LHCN-M2 (cell line): ENCODE measurements around the gene PTPRN2. TPM values are rescaled to one million over a fixed set of nuclear protein-coding genes. Genes with fewer than 3 reads are reported as not detected.
A peak's percentile ranks its signal among the peaks of the same experiment; 100 is the strongest.
"Not testable (repeated sequence)": the region's sequence is repeated elsewhere in the genome, so short reads cannot be mapped to it uniquely, and the experiment has no call there.

ENCODE experiments used
- DNase-seq: peaks from one replicate; pipeline ENCODE4 v3.0.0-alpha.2; 2012; ENCODE audit warnings: low read depth
- total RNA-seq: library from RNA; depleted of rRNA; stranded (reverse); fragments of >200 nt; gene quantifications from 2 replicates; pipeline ENCODE4 v1.2.3, GENCODE V29; 2014

Gene PTPRN2
- total RNA-seq, 1 experiment from 2014 or later: 0.11 TPM

DNA sequence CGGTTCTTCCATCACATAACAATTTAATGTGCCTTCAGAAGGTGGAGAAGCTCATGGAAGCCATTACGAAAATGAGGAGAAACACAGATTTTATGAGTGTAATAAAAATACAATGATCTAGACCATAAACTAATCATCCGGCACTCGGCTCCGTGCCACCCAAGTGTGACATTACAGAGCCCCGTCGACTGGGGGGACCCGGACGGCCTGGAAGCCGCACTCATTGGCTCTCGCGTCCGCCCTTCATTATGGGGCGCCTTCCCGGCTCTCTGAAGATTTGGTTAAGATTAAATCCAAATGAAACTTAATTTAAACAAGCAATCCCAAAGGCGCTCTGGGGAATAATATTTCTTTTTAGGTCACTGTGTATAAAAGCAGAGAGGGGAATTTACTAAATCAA lies 1008.2 kb downstream of the PTPRN2 start:
- no peak for DNase-seq

DNA sequence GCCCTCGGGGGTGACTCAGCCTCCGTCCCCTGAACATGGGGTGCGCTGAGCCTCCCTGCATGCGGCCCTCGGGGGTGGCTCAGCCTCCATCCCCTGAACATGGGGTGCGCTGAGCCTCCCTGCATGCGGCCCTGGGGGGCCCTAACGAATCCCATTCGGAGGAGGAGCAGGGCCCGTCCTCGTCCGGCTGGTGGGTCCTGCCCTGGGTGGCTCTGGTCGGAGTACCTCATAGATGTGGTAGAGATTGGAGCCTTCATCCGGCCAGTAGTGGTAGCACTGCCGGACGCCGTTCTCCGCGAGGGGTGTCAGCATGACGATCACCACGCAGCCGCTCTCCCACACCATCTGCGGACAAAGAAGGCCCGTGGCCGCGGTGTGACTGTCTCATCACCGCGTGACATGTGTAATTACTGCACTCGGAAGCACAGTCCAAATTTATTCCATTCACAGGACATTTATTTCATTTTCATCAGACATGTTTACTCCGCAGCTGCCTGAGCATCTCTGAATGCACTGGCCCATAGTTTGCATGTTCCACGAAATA lies 1009.8 kb downstream of the PTPRN2 start:
- no peak for DNase-seq

DNA sequence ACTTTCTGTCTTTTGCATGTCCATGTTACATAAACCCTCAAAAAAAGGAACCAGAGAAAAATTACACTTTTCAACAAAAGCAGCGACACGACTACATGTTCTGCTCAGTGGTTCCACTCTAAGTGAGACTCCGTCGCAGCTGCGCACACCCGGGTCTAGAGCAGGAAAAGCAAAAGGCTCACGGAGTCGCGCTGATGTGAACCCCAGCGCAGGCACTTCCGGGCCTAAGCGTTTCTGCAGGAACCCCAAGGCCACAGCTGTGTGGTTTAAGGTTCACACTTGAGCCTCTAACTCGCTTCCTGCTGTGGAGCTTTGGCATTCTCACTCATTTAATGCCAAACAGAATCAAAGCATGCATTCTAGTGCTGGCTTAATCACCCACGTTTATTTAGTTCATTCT lies 1010.6 kb downstream of the PTPRN2 start:
- DNase-seq: no peak

DNA sequence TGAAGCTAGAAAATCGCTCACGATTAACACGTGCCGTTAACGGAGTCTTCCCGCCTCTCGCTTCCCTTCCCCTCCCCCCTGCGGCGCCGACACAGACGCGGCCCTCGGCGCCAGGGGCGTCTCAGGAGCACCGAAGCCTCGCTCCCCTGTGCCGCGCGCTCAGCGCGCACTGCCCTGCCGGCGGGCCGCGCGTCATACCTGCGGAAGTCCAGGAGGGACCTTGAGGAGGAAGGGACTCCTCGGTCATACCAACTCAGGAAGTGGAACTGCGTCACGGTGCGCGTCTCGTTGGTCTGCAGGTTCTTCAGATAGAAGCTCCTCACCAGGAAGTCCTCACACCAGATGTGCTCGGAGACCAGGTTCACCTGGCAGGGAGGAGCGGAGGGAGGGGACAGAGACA lies 1011.2 kb downstream of the PTPRN2 start:
- no peak for DNase-seq

DNA sequence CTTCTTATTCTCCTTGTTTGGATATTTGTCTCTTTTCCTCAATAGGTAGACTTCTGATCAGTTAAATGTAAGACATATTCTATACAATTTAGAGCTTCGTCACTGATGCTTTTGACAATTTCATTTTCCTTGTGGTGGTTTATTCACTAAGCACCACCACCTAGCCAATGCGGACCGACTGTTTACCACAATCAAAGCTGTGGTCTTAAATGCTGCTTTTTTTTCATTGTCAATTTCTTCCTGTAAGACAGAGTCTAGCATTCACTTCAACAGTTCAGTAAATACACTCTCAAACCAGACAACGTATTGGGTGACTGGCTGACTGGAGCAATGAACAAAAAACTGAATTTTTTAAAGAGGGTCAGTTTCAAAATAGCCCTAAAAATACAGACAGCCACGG lies 1011.8 kb downstream of the PTPRN2 start:
- DNase-seq: no peak

DNA sequence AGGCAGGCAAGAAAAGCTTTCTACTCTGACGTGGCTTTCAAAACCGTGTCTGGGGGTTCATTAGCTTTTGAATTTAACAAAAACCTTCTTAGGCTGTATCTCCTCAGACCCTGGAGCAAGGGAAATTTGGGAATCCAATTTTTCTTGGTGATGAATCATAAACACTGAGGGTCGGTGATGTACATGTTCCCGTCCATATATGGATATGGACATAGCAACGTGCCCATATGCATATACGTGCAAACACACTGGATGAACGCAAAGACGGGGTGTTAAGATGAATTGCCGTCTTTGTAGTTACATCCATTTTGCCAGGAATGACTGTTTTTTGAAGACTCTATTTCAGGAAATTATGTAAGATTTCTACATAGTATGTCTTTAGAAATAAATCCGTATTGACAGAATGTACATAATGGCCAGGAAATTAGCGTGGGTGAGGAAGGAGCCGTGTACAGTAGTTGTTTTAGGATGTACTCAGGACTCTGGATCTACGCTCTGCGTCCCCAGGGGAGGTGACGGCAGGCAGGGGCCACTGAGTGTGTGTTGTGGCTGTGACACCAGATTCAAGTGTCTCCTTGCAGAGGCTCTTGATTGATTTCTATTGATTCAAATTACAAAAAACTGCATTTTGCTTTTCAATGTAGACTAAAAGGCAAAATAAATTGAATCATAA lies 1012.6 kb downstream of the PTPRN2 start:
- DNase-seq: no peak

DNA sequence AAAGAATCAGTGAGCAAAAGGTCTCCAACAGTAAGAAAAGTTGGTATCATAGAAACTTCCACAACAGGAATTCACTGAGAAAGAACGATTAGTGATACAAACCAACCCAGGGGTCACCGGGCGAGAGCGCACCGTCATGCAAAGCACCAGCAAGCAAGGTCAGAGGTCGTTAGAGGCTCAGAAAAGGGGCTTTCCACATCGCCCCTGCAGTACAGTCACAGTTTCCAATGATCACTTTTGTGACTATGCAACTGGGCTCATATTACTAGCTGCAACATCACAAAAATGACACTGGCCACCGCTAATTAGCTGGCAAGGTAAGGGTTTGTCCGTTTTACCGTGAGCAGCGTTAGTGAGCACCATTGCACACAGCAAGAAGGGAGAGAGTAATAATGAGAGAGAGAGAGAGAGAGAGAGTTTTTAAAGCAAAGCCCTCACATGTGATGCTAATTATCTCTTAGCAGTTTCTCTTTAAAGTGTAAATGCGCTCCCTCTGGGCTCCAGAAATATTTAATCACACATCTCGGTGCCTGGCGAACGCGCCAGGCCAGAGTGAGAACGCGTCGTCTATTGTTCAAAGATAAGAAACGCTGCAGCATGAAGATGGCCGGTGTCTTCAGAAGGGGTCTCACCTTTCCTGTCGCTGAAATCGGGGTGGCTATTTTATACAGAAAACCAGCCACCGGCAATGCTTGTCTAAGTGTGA lies 1013.4 kb downstream of the PTPRN2 start:
- no peak for DNase-seq

DNA sequence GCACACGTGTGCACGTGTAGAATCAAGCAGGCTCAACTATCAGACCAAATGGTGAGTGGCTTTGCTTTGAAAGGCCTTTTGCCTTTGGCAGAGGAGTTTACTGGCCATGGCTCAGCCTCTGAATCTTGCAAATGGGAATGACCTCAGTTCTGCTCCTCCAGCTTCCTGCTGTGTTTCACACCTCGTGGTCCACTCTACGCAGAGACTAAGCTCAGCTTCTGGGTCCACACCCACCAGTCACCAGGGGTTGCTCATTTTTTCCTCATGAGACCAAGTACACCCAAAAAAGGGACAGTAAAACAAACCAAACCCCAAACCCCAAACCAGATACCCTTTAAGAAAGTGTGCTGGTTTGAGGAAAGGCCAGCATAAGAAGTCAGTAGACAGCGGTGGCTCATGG lies 1014.4 kb downstream of the PTPRN2 start:
- no peak for DNase-seq

DNA sequence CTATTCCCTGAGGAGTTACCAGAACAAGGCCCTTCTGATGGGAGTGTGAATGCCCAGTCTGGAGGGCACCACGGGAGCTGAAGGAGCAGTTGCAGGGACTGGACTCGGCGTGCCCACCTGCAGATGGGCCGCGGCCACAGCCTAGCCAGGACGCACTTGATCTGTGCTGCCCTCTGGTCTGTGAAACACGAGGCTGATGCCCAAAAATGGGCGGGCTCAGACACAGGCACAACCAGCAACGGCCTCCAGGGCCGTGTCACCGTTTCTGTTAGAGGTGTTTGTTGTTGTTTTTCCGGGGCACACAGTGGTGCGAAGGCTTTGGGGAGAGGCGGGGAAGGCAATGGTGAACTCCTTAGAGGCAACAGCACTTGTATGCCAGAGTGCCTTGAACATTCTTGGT lies 1015.0 kb downstream of the PTPRN2 start:
- DNase-seq: no peak

DNA sequence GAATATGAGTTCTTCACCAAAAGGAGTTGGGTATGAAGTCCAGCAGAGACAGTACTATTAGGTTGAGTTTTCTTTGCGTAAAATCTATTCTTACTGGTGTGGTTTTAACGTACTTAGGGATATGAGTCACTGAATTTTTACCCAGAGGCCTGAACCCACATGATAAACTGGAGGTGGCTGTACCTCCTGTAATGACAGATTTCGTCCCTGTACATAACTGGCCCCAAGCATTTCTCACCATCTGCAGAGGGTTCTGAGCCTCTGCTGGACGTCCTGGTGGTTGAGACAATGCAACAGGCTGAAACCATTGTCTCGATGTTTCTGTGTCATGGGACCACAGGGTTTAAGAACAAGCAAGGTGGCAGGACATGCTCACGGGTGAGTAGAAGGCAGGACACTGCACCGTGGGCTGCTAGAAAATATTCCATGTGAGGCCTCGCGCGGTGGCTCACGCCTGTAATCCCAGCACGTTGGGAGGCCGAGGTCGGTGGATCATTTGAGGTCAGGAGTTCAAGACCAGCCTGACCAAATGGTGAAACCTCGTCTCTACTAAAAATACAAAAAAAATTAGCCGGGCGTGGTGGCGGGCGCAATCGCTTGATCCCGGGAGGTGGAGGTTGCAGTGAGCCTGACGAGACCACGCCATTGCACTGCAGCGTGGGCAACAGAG lies 1017.0 kb downstream of the PTPRN2 start:
- peak; percentile 2 for DNase-seq

DNA sequence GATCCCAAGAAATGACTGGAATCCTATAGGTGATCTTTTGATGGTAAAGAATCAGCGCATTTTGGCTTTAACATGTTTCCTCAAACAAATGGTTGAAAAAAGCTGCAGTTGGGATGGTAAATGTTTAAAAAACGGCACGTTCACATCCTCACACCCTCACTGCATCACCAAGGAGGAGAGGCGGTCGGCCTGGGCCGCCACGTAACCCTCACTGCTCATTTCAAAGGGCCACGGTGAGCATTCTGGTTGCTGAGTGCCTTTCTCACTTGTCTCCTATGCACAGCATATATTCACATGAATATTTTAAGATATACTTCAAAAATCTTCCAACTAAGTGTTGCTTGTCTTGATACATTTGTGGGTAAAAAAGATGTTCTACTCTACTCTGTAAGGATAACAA lies 1017.7 kb downstream of the PTPRN2 start:
- no peak for DNase-seq

DNA sequence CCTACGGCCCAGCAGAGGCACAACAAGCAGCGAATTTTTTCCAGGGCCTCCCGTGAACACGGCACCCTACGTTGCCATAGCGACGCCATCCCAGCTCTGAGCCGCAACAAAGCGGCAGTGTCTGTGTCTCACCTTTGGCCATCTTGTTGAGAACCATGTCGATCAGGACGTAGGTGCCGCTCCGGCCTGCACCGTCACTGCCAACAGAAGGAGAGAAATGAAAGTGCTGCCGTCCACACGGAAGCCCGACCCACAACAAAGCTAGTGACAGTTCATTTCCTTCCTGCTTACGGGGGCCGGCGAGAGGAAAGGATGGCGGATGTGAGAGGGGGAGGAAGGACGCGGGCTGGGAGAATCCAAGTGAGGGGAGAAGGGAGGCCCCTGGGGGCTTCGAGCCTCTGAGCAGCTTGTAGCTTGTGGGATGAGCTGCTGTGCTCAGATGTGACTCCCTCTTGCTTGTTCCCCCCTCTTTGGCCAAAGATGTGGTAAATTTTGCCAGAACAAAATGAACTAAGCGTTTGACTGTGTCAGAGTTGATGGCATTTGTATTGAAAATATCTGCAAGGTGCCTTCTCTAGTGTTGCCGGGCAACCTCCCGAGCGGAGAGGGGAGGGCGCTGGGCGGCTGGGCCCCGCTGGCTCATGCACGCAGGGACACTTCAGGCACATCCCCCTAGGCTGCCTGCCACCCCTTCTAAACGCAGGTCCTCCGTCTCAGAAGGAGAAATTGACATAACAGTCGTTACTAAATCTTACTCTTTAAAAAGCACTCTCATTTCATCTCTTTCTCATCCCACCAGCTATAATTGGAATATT lies 1018.6 kb downstream of the PTPRN2 start:
- peak; percentile 4 for DNase-seq

DNA sequence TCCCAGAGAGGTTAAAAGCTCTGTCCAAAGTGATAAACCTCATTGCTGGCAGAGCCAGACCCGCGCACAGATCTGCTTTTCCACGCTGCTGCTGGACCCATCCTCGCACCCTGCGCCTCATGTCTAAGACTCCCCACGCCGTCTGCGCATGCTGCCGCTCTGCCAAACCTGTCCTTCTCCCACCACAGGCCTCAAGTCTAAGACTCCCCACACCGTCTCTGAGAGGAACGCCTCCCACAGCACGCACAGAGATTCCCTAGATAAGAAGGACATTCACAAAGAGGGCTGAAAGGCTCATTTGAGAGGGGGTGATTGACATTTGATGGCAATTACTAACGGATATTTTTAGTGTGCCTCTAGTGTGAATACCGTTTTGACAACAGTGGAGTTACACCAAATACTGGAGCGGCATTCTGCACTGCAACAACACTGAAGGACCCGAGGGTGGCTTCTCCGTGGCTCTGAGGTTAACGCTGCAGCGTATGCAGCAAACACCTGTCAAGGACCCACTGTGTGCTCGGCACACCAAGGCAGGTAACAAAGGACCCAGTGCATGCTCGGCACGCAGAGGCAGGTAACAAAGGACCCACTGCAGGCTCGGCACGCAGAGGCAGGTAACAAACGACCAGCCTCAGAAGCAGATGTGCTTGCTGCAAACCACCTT lies 1019.4 kb downstream of the PTPRN2 start:
- no peak for DNase-seq

DNA sequence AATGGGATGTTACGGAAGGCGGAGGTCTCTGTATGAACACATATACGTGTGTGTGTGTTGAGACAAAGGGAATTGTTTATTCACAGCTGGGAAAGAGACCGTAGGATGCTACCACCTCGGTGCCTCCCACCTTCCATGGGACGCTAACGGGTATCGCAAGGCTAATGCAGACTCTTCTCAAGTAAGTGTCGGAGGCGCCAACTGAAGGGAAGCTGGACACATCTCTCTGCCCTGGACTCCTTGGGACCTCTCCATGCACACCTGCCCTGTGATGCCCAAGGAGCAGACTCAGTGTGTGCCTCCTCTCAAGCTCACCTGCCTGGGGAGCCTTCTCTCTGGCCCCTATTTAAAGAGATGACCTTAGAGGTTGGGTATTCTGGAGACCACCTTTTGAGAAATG lies 1020.0 kb downstream of the PTPRN2 start:
- no peak for DNase-seq

DNA sequence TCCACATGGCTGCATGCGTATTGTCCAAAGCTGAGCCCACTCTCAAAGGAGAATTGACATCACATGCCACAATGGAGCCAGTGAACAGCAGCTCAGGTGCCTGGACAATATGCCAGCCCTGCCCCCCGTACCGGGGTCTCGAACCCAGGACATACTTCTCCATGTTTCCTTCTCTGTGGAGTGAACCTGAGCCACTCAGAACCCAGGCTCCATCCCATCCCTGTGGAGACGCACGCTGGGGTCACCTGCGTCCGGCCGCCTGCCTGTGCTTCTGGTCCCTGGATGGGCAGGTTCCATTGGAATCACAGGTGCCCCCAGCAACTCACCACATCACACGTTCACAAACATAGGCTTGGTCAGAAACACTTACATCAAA lies 1021.0 kb downstream of the PTPRN2 start:
- DNase-seq: no peak

DNA sequence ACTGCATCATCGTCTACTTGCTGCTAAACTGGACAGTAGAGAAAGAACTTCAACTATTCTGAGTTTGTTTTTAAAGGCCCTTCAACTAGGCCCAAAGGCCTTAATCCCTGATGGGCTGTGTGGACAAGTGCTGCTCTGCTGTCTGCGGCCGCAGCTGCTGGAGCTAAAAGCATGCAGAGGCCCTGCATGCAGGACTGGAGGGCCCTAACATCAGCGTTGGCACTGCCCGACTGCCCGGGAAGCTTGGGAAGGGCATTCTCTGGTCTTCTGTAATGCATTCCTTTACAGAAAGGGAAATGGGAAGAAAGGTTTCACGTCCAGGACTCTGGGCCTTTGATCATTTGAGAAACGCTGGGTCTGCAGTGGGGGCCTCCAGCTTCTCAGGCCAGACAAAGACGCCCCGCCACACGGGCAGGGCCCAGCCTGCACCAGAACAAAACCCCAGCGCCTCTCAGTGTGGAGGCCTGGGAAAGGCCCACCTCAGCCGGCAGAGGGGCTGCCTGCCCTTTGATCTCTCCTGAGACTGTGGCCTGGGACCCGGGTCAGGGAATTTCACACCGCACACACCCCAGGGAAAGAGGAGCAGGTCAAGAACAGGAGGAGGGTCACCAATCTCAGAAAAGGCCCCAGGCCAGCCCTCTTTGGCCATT lies 1021.5 kb downstream of the PTPRN2 start:
- no peak for DNase-seq

DNA sequence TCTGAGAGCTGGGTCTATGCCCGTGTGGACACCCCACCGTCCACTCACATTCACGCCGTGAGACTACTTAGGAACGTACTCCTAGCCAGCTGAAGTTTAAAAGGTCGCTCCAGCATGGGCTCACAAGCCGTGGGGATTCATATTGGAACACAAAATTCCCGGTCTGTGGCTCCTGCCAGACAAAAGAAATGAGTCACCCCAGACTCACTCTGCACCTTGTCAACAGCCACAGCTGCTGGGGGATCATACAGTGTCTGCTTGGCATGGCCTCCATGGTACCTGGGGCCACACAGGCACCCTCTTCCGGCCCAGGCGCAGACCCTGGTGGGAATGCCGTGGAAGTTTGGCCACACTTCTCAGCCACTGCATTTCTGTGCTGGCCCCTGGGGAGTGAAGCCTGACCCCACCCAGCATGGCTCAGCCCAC lies 1022.4 kb downstream of the PTPRN2 start:
- no peak for DNase-seq

DNA sequence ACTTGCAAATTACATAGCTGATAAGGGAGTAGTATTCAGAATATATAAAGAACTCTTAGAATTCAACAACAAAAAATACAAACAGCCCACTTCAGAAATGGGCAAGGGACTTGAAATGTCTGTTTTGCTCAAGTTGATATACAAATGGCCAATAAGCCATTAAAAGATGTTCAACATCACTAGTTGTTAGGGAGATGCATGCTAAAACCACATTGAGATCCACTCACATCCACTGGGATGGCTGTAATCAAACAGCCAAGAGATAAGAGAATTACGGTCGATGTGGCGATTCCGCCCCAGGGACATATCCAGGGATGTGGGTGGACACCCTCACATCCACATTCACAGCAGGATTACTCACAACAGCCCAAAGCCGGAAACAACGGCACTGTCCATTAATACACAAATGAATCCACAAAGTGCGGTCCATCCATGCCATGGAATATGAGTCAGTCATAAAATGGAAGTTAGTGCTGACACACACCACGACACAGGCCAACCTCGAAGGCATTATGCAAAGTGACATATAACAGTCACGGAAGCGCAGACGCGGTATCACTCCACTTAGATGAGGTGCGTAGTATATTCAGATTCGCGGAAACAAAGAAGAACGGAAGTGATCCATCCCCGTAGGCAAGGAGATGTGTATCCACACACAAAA lies 1023.0 kb downstream of the PTPRN2 start:
- no peak for DNase-seq

DNA sequence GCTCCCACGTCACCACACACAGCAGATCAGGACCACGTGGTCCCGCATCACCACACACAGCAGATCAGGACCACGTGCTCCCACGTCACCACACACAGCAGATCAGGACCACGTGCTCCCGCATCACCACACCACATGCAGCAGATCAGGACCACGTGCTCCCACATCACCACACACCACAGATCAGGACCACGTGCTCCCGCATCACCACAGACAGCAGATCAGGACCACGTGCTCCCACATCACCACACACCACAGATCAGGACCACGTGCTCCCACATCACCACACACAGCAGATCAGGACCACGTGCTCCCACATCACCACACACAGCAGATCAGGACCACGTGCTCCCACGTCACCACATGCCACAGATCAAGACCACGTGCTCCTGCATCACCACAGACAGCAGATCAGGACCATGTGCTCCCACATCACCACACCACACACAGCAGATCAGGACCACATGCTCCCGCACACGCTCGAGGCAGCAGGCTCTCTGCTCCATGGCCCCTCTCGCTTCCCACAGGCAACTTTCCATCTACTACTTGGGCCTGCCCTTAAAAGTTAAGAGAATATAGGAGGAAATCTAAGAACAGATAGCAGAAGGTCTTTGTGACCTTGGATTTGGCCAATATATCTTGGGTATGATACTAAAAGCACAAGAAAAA lies 1024.0 kb downstream of the PTPRN2 start:
- not testable (repeated sequence) for DNase-seq
